CD8-positive, alpha-beta memory T cell (primary cell): ENCODE results near the gene RASA4. TPM values are rescaled to one million over a fixed set of nuclear protein-coding genes. Genes with fewer than 3 reads are reported as not detected.
"Not testable (repeated sequence)": the region's sequence is repeated elsewhere in the genome, so short reads cannot be mapped to it uniquely, and the experiment has no call there.

Source experiments
- CTCF ChIA-PET: fragments of 350-600 bp; sonication (Branson Sonifier 250); formaldehyde crosslinking; loops from one replicate; lab custom pipeline; 2021; ENCODE audit warnings: antibody characterized with exemption; lab: Charles Lee
- POLR2A ChIA-PET: fragments of 350-600 bp; sonication (Branson Sonifier 250); formaldehyde crosslinking; loops from one replicate; lab custom pipeline; 2021; ENCODE audit warnings: antibody characterized with exemption; lab: Charles Lee
- DNase-seq, 5 donors: peaks; one replicate each; pipeline versions ENCODE4 v3.0.0 to v3.0.0-alpha.2; 2020 to 2022; ENCODE audit warnings: mixed read lengths in 1 of 5
- H3K27ac ChIP-seq: one replicate; pipeline ENCODE4 v1.7.0; 2013; ENCODE audit warnings: low read depth, mild to moderate bottlenecking, low read length, moderate library complexity
- H3K27me3 ChIP-seq: 2 replicates; pipeline ENCODE4 v1.7.0; 2013; ENCODE audit warnings: low read length, mild to moderate bottlenecking; ENCODE audit not compliant: insufficient read depth, poor library complexity, severe bottlenecking
- H3K36me3 ChIP-seq: 2 replicates; pipeline ENCODE4 v1.7.0; 2013; ENCODE audit warnings: mild to moderate bottlenecking, low read length, moderate library complexity; ENCODE audit not compliant: insufficient read depth
- H3K4me1 ChIP-seq: 2 replicates; pipeline ENCODE4 v1.7.0; 2013; ENCODE audit warnings: mild to moderate bottlenecking, low read length, moderate library complexity; ENCODE audit not compliant: insufficient read depth
- H3K4me3 ChIP-seq: 2 replicates; pipeline ENCODE4 v1.7.0; 2013; ENCODE audit warnings: mild to moderate bottlenecking, low read length
- H3K9me3 ChIP-seq: 2 replicates; pipeline ENCODE4 v1.7.0; 2013; ENCODE audit warnings: mild to moderate bottlenecking, low read length
- H3K27ac Mint-ChIP-seq, 8 donors: one replicate each; pipeline ENCODE4 v1.8.0; 2020 to 2021; ENCODE audit warnings: mixed read lengths in 8 of 8, mild to moderate bottlenecking in 6 of 8, inconsistent platforms in 3 of 8, moderate library complexity in 3 of 8
- H3K27me3 Mint-ChIP-seq, 2 donors: one replicate each; pipeline ENCODE4 v1.8.0; 2020 to 2021; ENCODE audit warnings: mixed read lengths in 2 of 2, mild to moderate bottlenecking in 1 of 2, moderate library complexity in 1 of 2
- H3K36me3 Mint-ChIP-seq, 3 donors: one replicate each; pipeline ENCODE4 v1.8.0; 2020 to 2021; ENCODE audit warnings: mixed read lengths in 3 of 3, inconsistent platforms in 1 of 3, mild to moderate bottlenecking in 1 of 3
- H3K4me1 Mint-ChIP-seq, 3 donors: one replicate each; pipeline ENCODE4 v1.8.0; 2020 to 2021; ENCODE audit warnings: mixed read lengths in 3 of 3, inconsistent platforms in 1 of 3, mild to moderate bottlenecking in 1 of 3
- H3K4me3 Mint-ChIP-seq, 7 donors: one replicate each; pipeline ENCODE4 v1.8.0; 2020 to 2021; ENCODE audit warnings: mixed read lengths in 7 of 7, mild to moderate bottlenecking in 6 of 7, moderate library complexity in 4 of 7, inconsistent platforms in 2 of 7
- H3K9me3 Mint-ChIP-seq, 5 donors: one replicate each; pipeline ENCODE4 v1.8.0; 2020 to 2022; ENCODE audit warnings: mixed read lengths in 5 of 5, mild to moderate bottlenecking in 3 of 5, moderate library complexity in 2 of 5, inconsistent platforms in 1 of 5
- polyA plus RNA-seq: library from polyadenylated mRNA; unstranded; fragments of 300-500 nt; fragmentation: Illumina TruSeq; gene quantifications from one replicate; pipeline ENCODE4 v1.2.3, GENCODE V29; 2021
- total RNA-seq, 2 experiments: library from RNA; stranded (reverse); gene quantifications; one replicate each; pipeline ENCODE4 v1.2.3, GENCODE V29; 2021

Gene RASA4
- total and polyA plus RNA-seq, 3 experiments from 2014 or later = 18.0 to 44.2 (median 42.6) TPM

GRCh38 chr7:102527182-102527581 lies 89.4 kb downstream of the RASA4 start:
- H3K4me3 Mint-ChIP-seq, H3K9me3 Mint-ChIP-seq, H3K4me1 ChIP-seq, H3K27ac ChIP-seq, H3K9me3 ChIP-seq, H3K4me3 ChIP-seq, H3K36me3 Mint-ChIP-seq, CTCF ChIA-PET, POLR2A ChIA-PET, H3K4me1 Mint-ChIP-seq, DNase-seq, H3K27me3 Mint-ChIP-seq, H3K27ac Mint-ChIP-seq, H3K27me3 ChIP-seq, H3K36me3 ChIP-seq: not testable (repeated sequence)

GRCh38 chr7:102524803-102525202 lies 91.8 kb downstream of the RASA4 start:
- H3K27me3 Mint-ChIP-seq, POLR2A ChIA-PET, DNase-seq, H3K27me3 ChIP-seq, H3K9me3 Mint-ChIP-seq, H3K36me3 Mint-ChIP-seq, H3K4me3 ChIP-seq, H3K36me3 ChIP-seq, H3K9me3 ChIP-seq, H3K4me1 Mint-ChIP-seq, H3K4me1 ChIP-seq, H3K4me3 Mint-ChIP-seq, H3K27ac Mint-ChIP-seq, H3K27ac ChIP-seq, CTCF ChIA-PET: not testable (repeated sequence)

Other genes starting within 250 kb of the RASA4 start
- 10 to 100 TPM; 26.0 to 27.3 TPM for gene PRKRIP1, start 220.4 kb downstream of the RASA4 start, total RNA-seq
- 21.1 TPM for gene PRKRIP1, start 220.4 kb downstream of the RASA4 start, polyA plus RNA-seq
- 10 to 100 TPM; 66.9 to 68.9 TPM for gene ORAI2, start 183.2 kb downstream of the RASA4 start, total RNA-seq
- 47.7 TPM for gene ORAI2, start 183.2 kb downstream of the RASA4 start, polyA plus RNA-seq
- 10 to 100 TPM; 11.3 to 13.2 TPM for gene ALKBH4, start 151.9 kb downstream of the RASA4 start, total RNA-seq
- gene ALKBH4, start 151.9 kb downstream of the RASA4 start, polyA plus RNA-seq = 20.1 TPM
- gene LRWD1, start 151.8 kb downstream of the RASA4 start, total RNA-seq = 10 to 100 TPM; 29.9 to 30.1 TPM
- 14.6 TPM for gene LRWD1, start 151.8 kb downstream of the RASA4 start, polyA plus RNA-seq
- 10 to 100 TPM; 76.1 to 77.4 TPM for gene POLR2J, start 137.8 kb downstream of the RASA4 start, total RNA-seq
- gene POLR2J, start 137.8 kb downstream of the RASA4 start, polyA plus RNA-seq = 129 TPM
- gene RASA4B, start 99.0 kb downstream of the RASA4 start, total RNA-seq = 10 to 100 TPM; 22.0 to 23.9 TPM
- gene RASA4B, start 99.0 kb downstream of the RASA4 start, polyA plus RNA-seq = 10.8 TPM
- 1 to 10 TPM; 7.4 to 7.7 TPM for gene UPK3BL2, start 73.1 kb downstream of the RASA4 start, total RNA-seq
- 2.7 TPM for gene UPK3BL2, start 73.1 kb downstream of the RASA4 start, polyA plus RNA-seq
- gene SPDYE2, start 65.5 kb downstream of the RASA4 start, total RNA-seq = not detected
- 0.28 TPM for gene SPDYE2, start 65.5 kb downstream of the RASA4 start, polyA plus RNA-seq
- gene POLR2J3, start 44.2 kb downstream of the RASA4 start, total RNA-seq = 10 to 100 TPM; 22.8 to 23.6 TPM
- gene POLR2J3, start 44.2 kb downstream of the RASA4 start, polyA plus RNA-seq = 46.7 TPM
- gene UPK3BL1, start 26.0 kb upstream of the RASA4 start, total RNA-seq = 10 to 100 TPM; 17.3 to 20.5 TPM
- 32.3 TPM for gene UPK3BL1, start 26.0 kb upstream of the RASA4 start, polyA plus RNA-seq
- not detected for gene SPDYE2B, start 33.6 kb upstream of the RASA4 start, total RNA-seq
- gene SPDYE2B, start 33.6 kb upstream of the RASA4 start, polyA plus RNA-seq = 0.28 TPM
- gene POLR2J2, start 54.9 kb upstream of the RASA4 start, total RNA-seq = 1 to 10 TPM; 8.2 to 9.0 TPM
- gene POLR2J2, start 54.9 kb upstream of the RASA4 start, polyA plus RNA-seq = 5.3 TPM
- gene FAM185A, start 132.2 kb upstream of the RASA4 start, total RNA-seq = 10 to 100 TPM; 10.4 to 11.4 TPM
- gene FAM185A, start 132.2 kb upstream of the RASA4 start, polyA plus RNA-seq = 8.9 TPM